GM10266 (cell line): Measurements from ENCODE around the gene TTC29.
A peak's percentile ranks its signal among the peaks of the same experiment; 100 is the strongest.

Experiments
- DNase-seq: peaks from one replicate; pipeline ENCODE4 v3.0.0; 2012; ENCODE audit errors: extremely low spot score
- CTCF ChIP-seq: IDR thresholded peaks from 2 replicates; pipeline ENCODE4 v1.5.1; 2012; ENCODE audit warnings: mild to moderate bottlenecking, low read depth; ENCODE audit not compliant: control insufficient read depth, insufficient read depth; ENCODE audit errors: missing control alignments

TTC29 gene

GRCh38 chr4:146945556-146946374 is at the start of gene TTC29:
TTC29 (minus strand) TSS chr4:146945864; CDS start chr4:146939895, 5,969 bp downstream.
- DNase-seq: peak; percentile 86
- TF ChIP-seq CTCF: no peak

- DNase-seq: no peak
- no peak for TF ChIP-seq CTCF
These were observed 36.0 kb upstream of the TTC29 start for GRCh38 chr4:146981651-146982050.

GRCh38 chr4:146978641-146979040 is 33.0 kb upstream of the TTC29 start:
- DNase-seq: no peak

GRCh38 chr4:146976145-146976544 is 30.5 kb upstream of the TTC29 start:
- TF ChIP-seq CTCF: no peak
- no peak for DNase-seq

More at GRCh38 chr4:146978641-146979040, 33.0 kb upstream of the TTC29 start:
- no peak for TF ChIP-seq CTCF

- no peak for DNase-seq
- no peak for TF ChIP-seq CTCF
These were observed 29.9 kb upstream of the TTC29 start for GRCh38 chr4:146975527-146975926.

GRCh38 chr4:146975036-146975435 is 29.4 kb upstream of the TTC29 start:
- TF ChIP-seq CTCF: no peak
- no peak for DNase-seq

GRCh38 chr4:146972036-146972435 is 26.4 kb upstream of the TTC29 start:
- no peak for TF ChIP-seq CTCF
- no peak for DNase-seq
